ENCODE measurements around the gene MAP2K2. TPM values are rescaled to one million over a fixed set of nuclear protein-coding genes. Genes with fewer than 3 reads are reported as not detected.
"Not testable (repeated sequence)": the region's sequence is repeated elsewhere in the genome, so short reads cannot be mapped to it uniquely, and the experiment has no call there.

MAP2K2 gene
- polyA plus RNA-seq, 1 donor from 2014 or later: 95.5 TPM

- Histone ChIP-seq H4K20me1 (ENCODE audit: insufficient read depth) (no peaks in the 10 kb centered on the region), H3K36me3 (ENCODE audit: insufficient read depth, low read length) (no peaks in the 10 kb centered on the region), H3K4me3 (ENCODE audit: low read length) (no peak overlapping the region), H3K27ac (ENCODE audit: low read length) (no peak overlapping the region), H3K4me2 (ENCODE audit: low read length) (no peak overlapping the region), H2AFZ (ENCODE audit: low read depth, low read length) (no peak overlapping the region), H3K9me3 (ENCODE audit: low read length) (no peaks in the 10 kb centered on the region), H3K79me2 (replicated peaks; ENCODE audit: insufficient read depth, low read length) (no peaks in the 10 kb centered on the region), H3K27me3 (ENCODE audit: insufficient read depth, low read depth, low read length) (no peaks in the 10 kb centered on the region), H3K9me2 (ENCODE audit: insufficient read depth, low read length) (no peaks in the 10 kb centered on the region), H3F3A (ENCODE audit: insufficient read depth, low read length, poor library complexity, severe bottlenecking) (no peaks in the 10 kb centered on the region), H3K9ac (ENCODE audit: low read length) (no peak overlapping the region)
- TF ChIP-seq REST (IDR thresholded peaks at IDR 0.05; ENCODE audit: borderline replicate concordance): no peak
- TF ChIP-seq TAF1 (IDR thresholded peaks at IDR 0.05; ENCODE audit: low read depth): no peak
- no peak for TF ChIP-seq EZH2 (IDR thresholded peaks at IDR 0.05; ENCODE audit: borderline replicate concordance, insufficient read depth, low read length, poor library complexity, severe bottlenecking)
- TF ChIP-seq RAD21 (conservative IDR thresholded peaks at IDR 0.05): no peak
- no peak for TF ChIP-seq CTCF (IDR thresholded peaks at IDR 0.05; ENCODE audit: poor library complexity, severe bottlenecking)
- TF ChIP-seq SMC3 (conservative IDR thresholded peaks at IDR 0.05; ENCODE audit: poor library complexity): no peak
- TF ChIP-seq EP300 (conservative IDR thresholded peaks at IDR 0.05; ENCODE audit: poor library complexity, severe bottlenecking): no peak
- TF ChIP-seq POLR2AphosphoS5 (IDR thresholded peaks at IDR 0.05): no peak
Measured at GRCh38 chr19:4136680-4137088, 12.8 kb upstream of the MAP2K2 start.

GRCh38 chr19:4135386-4135785 is 11.5 kb upstream of the MAP2K2 start:
- not testable (repeated sequence) for H3K4me2 ChIP-seq (ENCODE audit: low read length); H3F3A ChIP-seq (ENCODE audit: insufficient read depth, low read length, poor library complexity, severe bottlenecking); H3K4me3 ChIP-seq (ENCODE audit: low read length); H3K9me3 ChIP-seq (ENCODE audit: low read length); H2AFZ ChIP-seq (ENCODE audit: low read depth, low read length); H3K79me2 ChIP-seq (replicated peaks; ENCODE audit: insufficient read depth, low read length); H3K27me3 ChIP-seq (ENCODE audit: insufficient read depth, low read depth, low read length); H3K27ac ChIP-seq (ENCODE audit: low read length); H3K36me3 ChIP-seq (ENCODE audit: insufficient read depth, low read length); H3K9me2 ChIP-seq (ENCODE audit: insufficient read depth, low read length); H4K20me1 ChIP-seq (ENCODE audit: insufficient read depth); H3K9ac ChIP-seq (ENCODE audit: low read length)

- Histone ChIP-seq H3K9ac (ENCODE audit: low read length) (no peak overlapping the region), H3K27me3 (ENCODE audit: insufficient read depth, low read depth, low read length) (no peaks in the 10 kb centered on the region), H3K9me2 (ENCODE audit: insufficient read depth, low read length) (no peaks in the 10 kb centered on the region), H2AFZ (ENCODE audit: low read depth, low read length) (no peak overlapping the region), H3K4me2 (ENCODE audit: low read length) (no peak overlapping the region), H3K79me2 (replicated peaks; ENCODE audit: insufficient read depth, low read length) (no peaks in the 10 kb centered on the region), H3K9me3 (ENCODE audit: low read length) (no peaks in the 10 kb centered on the region), H3K36me3 (ENCODE audit: insufficient read depth, low read length) (no peaks in the 10 kb centered on the region), H3F3A (ENCODE audit: insufficient read depth, low read length, poor library complexity, severe bottlenecking) (no peaks in the 10 kb centered on the region), H3K4me3 (ENCODE audit: low read length) (no peak overlapping the region), H3K27ac (ENCODE audit: low read length) (no peak overlapping the region), H4K20me1 (ENCODE audit: insufficient read depth) (no peaks in the 10 kb centered on the region)
- no peak for TF ChIP-seq EP300 (conservative IDR thresholded peaks at IDR 0.05; ENCODE audit: poor library complexity, severe bottlenecking)
- TF ChIP-seq TAF1 (IDR thresholded peaks at IDR 0.05; ENCODE audit: low read depth): no peak
- TF ChIP-seq POLR2AphosphoS5 (IDR thresholded peaks at IDR 0.05): no peak
- TF ChIP-seq CTCF (IDR thresholded peaks at IDR 0.05; ENCODE audit: poor library complexity, severe bottlenecking): no peak
- TF ChIP-seq EZH2 (IDR thresholded peaks at IDR 0.05; ENCODE audit: borderline replicate concordance, insufficient read depth, low read length, poor library complexity, severe bottlenecking): no peak
- no peak for TF ChIP-seq REST (IDR thresholded peaks at IDR 0.05; ENCODE audit: borderline replicate concordance)
- TF ChIP-seq MXI1 (conservative IDR thresholded peaks at IDR 0.05; ENCODE audit: poor library complexity, severe bottlenecking): no peak
- TF ChIP-seq RAD21 (conservative IDR thresholded peaks at IDR 0.05): no peak
- TF ChIP-seq SMC3 (conservative IDR thresholded peaks at IDR 0.05; ENCODE audit: poor library complexity): no peak
Measured at GRCh38 chr19:4134351-4134750, 10.4 kb upstream of the MAP2K2 start.

Measured in neural cell (in vitro differentiated cells).